ENCODE data around the gene GALNT10. TPM values are rescaled to one million over a fixed set of nuclear protein-coding genes. Genes with fewer than 3 reads are reported as not detected.

The GALNT10 gene
- total RNA-seq, 1 experiment from 2014 or later, result 27.8 TPM

DNA sequence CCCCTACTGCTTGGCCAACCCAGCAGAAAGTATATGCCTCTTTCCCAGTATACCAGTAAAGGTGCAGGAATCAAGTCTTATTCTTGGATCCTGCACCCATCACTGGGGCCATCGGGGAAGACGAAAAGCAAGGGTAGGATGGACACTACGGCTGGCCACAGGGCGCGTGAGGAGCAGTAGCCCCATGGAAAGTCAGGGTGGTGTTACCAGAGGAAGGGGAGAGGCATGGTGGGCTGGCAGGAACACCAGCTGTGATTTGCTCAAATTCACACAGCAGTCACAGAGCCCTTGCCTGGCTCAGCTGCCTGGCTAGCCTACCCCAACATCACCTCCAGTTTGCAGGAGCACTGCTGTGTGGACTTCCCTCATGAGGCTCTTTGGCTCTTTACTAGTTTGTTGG, 220.8 kb downstream of the GALNT10 start:
- no peak overlapping the region for H3K9ac ChIP-seq (ENCODE audit: low read length)
- peaks cover 0 to 7% of the 10 kb centered on the region in 2 experiments; a peak in 2 of 4 replicates for H3K4me1 ChIP-seq (ENCODE audit: control insufficient read depth in 1 of 2, insufficient read depth in 2 of 2, low read length in 2 of 2)
- ChIA-PET RAD21 (ENCODE audit: low non-redundant PET in 1 of 2, low total read pairs in 2 of 2, uncharacterized antibody in 2 of 2, unreplicated experiment in 2 of 2) (no interaction called here), POLR2A (no interaction called here), CTCF (no interaction called here)
- no TSS peak for BruUV-seq (replicated peaks)
- ATAC-seq (no peak), DNase-seq (ENCODE audit: low read depth, low spot score) (no peak)
- H3K27me3 ChIP-seq (ENCODE audit: insufficient read depth, low read length), result no peaks in the 10 kb centered on the region
- H3K9me2 ChIP-seq (ENCODE audit: insufficient read depth), result no peaks in the 10 kb centered on the region
- no peak overlapping the region for H3K27ac ChIP-seq (ENCODE audit: low read depth, low read length)
- H3K36me3 ChIP-seq (ENCODE audit: control insufficient read depth in 1 of 2, insufficient read depth in 2 of 2, low read length in 2 of 2), result no peaks in the 10 kb centered on the region
- no peak overlapping the region for H3K4me2 ChIP-seq (ENCODE audit: low read length)
- H4K20me1 ChIP-seq (ENCODE audit: insufficient read depth), result no peaks in the 10 kb centered on the region
- TF ChIP-seq EZH2 (IDR thresholded peaks at IDR 0.05) (no peak), SIN3A (IDR thresholded peaks at IDR 0.05; ENCODE audit: low read depth) (no peak), ZNF274 (IDR thresholded peaks at IDR 0.05; ENCODE audit: low read depth, low read length) (no peak), CBX3 (IDR thresholded peaks at IDR 0.05; ENCODE audit: low read depth) (no peak), EGR1 (IDR thresholded peaks at IDR 0.05; ENCODE audit: low read depth) (no peak), EZH2phosphoT487 (IDR thresholded peaks at IDR 0.05; ENCODE audit: borderline replicate concordance) (no peak), RAD21 (IDR thresholded peaks at IDR 0.05; ENCODE audit: low read depth) (no peak), POLR2A (IDR thresholded peaks at IDR 0.05; ENCODE audit: borderline replicate concordance, extremely low read depth, insufficient read depth, insufficient read length) (no peak), YY1 (IDR thresholded peaks at IDR 0.05; ENCODE audit: extremely low read depth, insufficient replicate concordance, low read depth, low read length) (no peak), TCF7L2 (IDR thresholded peaks at IDR 0.05; ENCODE audit: borderline replicate concordance, extremely low read depth, insufficient read depth, insufficient read length) (no peak), CEBPB (IDR thresholded peaks at IDR 0.05; ENCODE audit: low read depth) (no peak), SRF (IDR thresholded peaks at IDR 0.05; ENCODE audit: low read depth) (no peak), ATF3 (IDR thresholded peaks at IDR 0.05) (no peak), ZFX (IDR thresholded peaks at IDR 0.05) (no peak), FOSL1 (IDR thresholded peaks at IDR 0.05; ENCODE audit: low read depth) (no peak), MAX (IDR thresholded peaks at IDR 0.05) (no peak), CTCF (IDR thresholded peaks at IDR 0.05 in 2 of 3, conservative IDR thresholded peaks at IDR 0.05 in 1 of 3; ENCODE audit: borderline replicate concordance in 1 of 3, insufficient read depth in 1 of 3, low read depth in 2 of 3, low read length in 2 of 3) (no peak)
- TF ChIP-seq, protein P1, sequence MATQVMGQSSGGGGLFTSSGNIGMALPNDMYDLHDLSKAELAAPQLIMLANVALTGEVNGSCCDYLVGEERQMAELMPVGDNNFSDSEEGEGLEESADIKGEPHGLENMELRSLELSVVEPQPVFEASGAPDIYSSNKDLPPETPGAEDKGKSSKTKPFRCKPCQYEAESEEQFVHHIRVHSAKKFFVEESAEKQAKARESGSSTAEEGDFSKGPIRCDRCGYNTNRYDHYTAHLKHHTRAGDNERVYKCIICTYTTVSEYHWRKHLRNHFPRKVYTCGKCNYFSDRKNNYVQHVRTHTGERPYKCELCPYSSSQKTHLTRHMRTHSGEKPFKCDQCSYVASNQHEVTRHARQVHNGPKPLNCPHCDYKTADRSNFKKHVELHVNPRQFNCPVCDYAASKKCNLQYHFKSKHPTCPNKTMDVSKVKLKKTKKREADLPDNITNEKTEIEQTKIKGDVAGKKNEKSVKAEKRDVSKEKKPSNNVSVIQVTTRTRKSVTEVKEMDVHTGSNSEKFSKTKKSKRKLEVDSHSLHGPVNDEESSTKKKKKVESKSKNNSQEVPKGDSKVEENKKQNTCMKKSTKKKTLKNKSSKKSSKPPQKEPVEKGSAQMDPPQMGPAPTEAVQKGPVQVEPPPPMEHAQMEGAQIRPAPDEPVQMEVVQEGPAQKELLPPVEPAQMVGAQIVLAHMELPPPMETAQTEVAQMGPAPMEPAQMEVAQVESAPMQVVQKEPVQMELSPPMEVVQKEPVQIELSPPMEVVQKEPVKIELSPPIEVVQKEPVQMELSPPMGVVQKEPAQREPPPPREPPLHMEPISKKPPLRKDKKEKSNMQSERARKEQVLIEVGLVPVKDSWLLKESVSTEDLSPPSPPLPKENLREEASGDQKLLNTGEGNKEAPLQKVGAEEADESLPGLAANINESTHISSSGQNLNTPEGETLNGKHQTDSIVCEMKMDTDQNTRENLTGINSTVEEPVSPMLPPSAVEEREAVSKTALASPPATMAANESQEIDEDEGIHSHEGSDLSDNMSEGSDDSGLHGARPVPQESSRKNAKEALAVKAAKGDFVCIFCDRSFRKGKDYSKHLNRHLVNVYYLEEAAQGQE (IDR thresholded peaks at IDR 0.05; ENCODE audit: low read depth), result no peak
- no peak overlapping the region for H2AFZ ChIP-seq (ENCODE audit: low read depth, low read length, poor library complexity, severe bottlenecking)
- no peaks in the 10 kb centered on the region for H3K79me2 ChIP-seq (ENCODE audit: insufficient read depth, low read length)
- H3K9me3 ChIP-seq (ENCODE audit: control insufficient read depth in 1 of 2, insufficient read depth in 1 of 2, low read depth in 1 of 2, low read length in 2 of 2), result no peaks in the 10 kb centered on the region
- intact Hi-C loops (cut with micrococcal nuclease), result no loop called here
- no peak overlapping the region for H3K4me3 ChIP-seq (replicated peaks in 1 of 2; ENCODE audit: low read depth in 1 of 2, low read length in 2 of 2)

Data from HCT116 (cell line).